H1 (cell line): ENCODE results near the gene USP12. TPM values are rescaled to one million over a fixed set of nuclear protein-coding genes. Genes with fewer than 3 reads are reported as not detected.

ENCODE experiments used
- BRCA1 ChIP-seq: IDR thresholded peaks from 2 replicates; pipeline ENCODE4 v1.6.1; 2012; ENCODE audit warnings: low read depth, low read length, improper control_type of control experiment
- CBX8 ChIP-seq: fragments of 300-800, 300-1000 bp; sonication (generic); IDR thresholded peaks from 2 replicates; pipeline ENCODE4 v1.7.1; 2016; ENCODE audit warnings: low read depth, low read length, borderline replicate concordance
- CEBPB ChIP-seq: IDR thresholded peaks from 2 replicates; pipeline ENCODE4 v1.6.1; 2012; ENCODE audit warnings: low read depth, low read length
- CREB1 ChIP-seq: IDR thresholded peaks from 2 replicates; pipeline ENCODE4 v1.6.1; 2012; ENCODE audit warnings: inconsistent platforms
- FOSL1 ChIP-seq: IDR thresholded peaks from 2 replicates; pipeline ENCODE4 v1.6.1; 2011; ENCODE audit warnings: mild to moderate bottlenecking, low read depth, low read length, moderate library complexity; ENCODE audit not compliant: insufficient read depth
- GABPA ChIP-seq: IDR thresholded peaks from 2 replicates; pipeline ENCODE4 v1.6.1; 2011; ENCODE audit warnings: mild to moderate bottlenecking, low read length, moderate library complexity, borderline replicate concordance; ENCODE audit not compliant: insufficient read depth
- HDAC2 ChIP-seq, 2 experiments: fragments of 300-600 bp in 1 of 2; sonication (generic) in 1 of 2; IDR thresholded peaks; 2 replicates each; pipeline ENCODE4 v1.6.1; 2011 to 2012; ENCODE audit warnings: low read depth in 2 of 2, low read length in 2 of 2, mild to moderate bottlenecking in 2 of 2, moderate library complexity in 2 of 2, borderline replicate concordance in 1 of 2, inconsistent platforms in 1 of 2
- JUND ChIP-seq: IDR thresholded peaks from 2 replicates; pipeline ENCODE4 v1.6.1; 2011; ENCODE audit warnings: mild to moderate bottlenecking, improper control_type of control experiment, low read length
- KDM1A ChIP-seq: fragments of 200-600, 300-600 bp; sonication (generic); IDR thresholded peaks from 2 replicates; pipeline ENCODE4 v1.7.1; 2016; ENCODE audit warnings: mild to moderate bottlenecking, low read length, borderline replicate concordance
- MAFK ChIP-seq: IDR thresholded peaks from 2 replicates; pipeline ENCODE4 v1.6.1; 2012; ENCODE audit warnings: low read depth, mild to moderate bottlenecking, improper control_type of control experiment, low read length
- RBBP5 ChIP-seq: IDR thresholded peaks from 2 replicates; pipeline ENCODE4 v1.7.1; 2012; ENCODE audit warnings: low read depth, mild to moderate bottlenecking, inconsistent platforms, low read length, moderate library complexity, borderline replicate concordance
- RNF2 ChIP-seq: fragments of 200-900, 300-1000 bp; sonication (generic); IDR thresholded peaks from 2 replicates; pipeline ENCODE4 v1.7.1; 2016; ENCODE audit warnings: borderline replicate concordance, low read depth, mild to moderate bottlenecking, antibody characterized with exemption, low read length; ENCODE audit not compliant: poor library complexity, severe bottlenecking; ENCODE audit errors: missing control alignments
- SIN3A ChIP-seq, 2 experiments: IDR thresholded peaks in 1 of 2; conservative IDR thresholded peaks in 1 of 2; 2 replicates each; pipeline ENCODE4 v1.6.1; 2011 to 2012; ENCODE audit warnings: low read length in 2 of 2, improper control_type of control experiment in 1 of 2, low read depth in 1 of 2, mild to moderate bottlenecking in 1 of 2
- SIRT6 ChIP-seq: IDR thresholded peaks from one replicate; pipeline ENCODE4 v1.7.1; 2012; ENCODE audit warnings: low read length, inconsistent platforms
- SIX5 ChIP-seq: IDR thresholded peaks from 2 replicates; pipeline ENCODE4 v1.6.1; 2011; ENCODE audit warnings: mild to moderate bottlenecking, low read depth, low read length
- SP1 ChIP-seq: IDR thresholded peaks from 2 replicates; pipeline ENCODE4 v1.6.1; 2011; ENCODE audit warnings: low read depth, low read length
- TBP ChIP-seq: IDR thresholded peaks from 2 replicates; pipeline ENCODE4 v1.6.1; 2011; ENCODE audit warnings: low read depth, low read length, improper control_type of control experiment
- TCF12 ChIP-seq: IDR thresholded peaks from 2 replicates; pipeline ENCODE4 v1.6.1; 2011; ENCODE audit warnings: low read depth, mild to moderate bottlenecking, low read length
- polyA plus RNA-seq, 7 experiments: library from polyadenylated mRNA; depleted of rRNA in 3 of 7; stranded (reverse) in 5 of 7; unstranded in 2 of 7; fragments of >200 nt in 5 of 7; fragments of 200-250 nt in 2 of 7; gene quantifications; 1 replicate in 5 of 7; 2 replicates in 1 of 7; 4 replicates in 1 of 7; pipeline versions ENCODE4 v1.2.1 to v1.2.3, GENCODE V29; 2011 to 2013; ENCODE audit warnings: missing spikeins in 2 of 7, mixed read lengths in 2 of 7
- total RNA-seq: library from RNA; stranded (reverse); fragmentation: NEBNext Ultra II Directional; extraction: Animal tissue kit (Norgen Biotek cat#: 25700); gene quantifications from 2 replicates; pipeline ENCODE4 v1.2.1, GENCODE V29; 2021
- TF ChIP-seq, protein P1 (sequence below): IDR thresholded peaks from 2 replicates; pipeline ENCODE4 v1.6.1; 2012; ENCODE audit warnings: low read length, inconsistent platforms
- TF ChIP-seq, protein P2 (sequence below): IDR thresholded peaks from 2 replicates; pipeline ENCODE4 v1.6.1; 2012; ENCODE audit warnings: inconsistent platforms
- TF ChIP-seq, protein P3 (sequence below): IDR thresholded peaks from 2 replicates; pipeline ENCODE4 v1.6.1; 2011; ENCODE audit warnings: low read length, improper control_type of control experiment

Gene USP12
- total and polyA plus RNA-seq, 2 of the 8 experiments (the other 6 are each of a cell fraction or from before 2014, with no cell fraction given), result 4.0 to 30.0 TPM

DNA sequence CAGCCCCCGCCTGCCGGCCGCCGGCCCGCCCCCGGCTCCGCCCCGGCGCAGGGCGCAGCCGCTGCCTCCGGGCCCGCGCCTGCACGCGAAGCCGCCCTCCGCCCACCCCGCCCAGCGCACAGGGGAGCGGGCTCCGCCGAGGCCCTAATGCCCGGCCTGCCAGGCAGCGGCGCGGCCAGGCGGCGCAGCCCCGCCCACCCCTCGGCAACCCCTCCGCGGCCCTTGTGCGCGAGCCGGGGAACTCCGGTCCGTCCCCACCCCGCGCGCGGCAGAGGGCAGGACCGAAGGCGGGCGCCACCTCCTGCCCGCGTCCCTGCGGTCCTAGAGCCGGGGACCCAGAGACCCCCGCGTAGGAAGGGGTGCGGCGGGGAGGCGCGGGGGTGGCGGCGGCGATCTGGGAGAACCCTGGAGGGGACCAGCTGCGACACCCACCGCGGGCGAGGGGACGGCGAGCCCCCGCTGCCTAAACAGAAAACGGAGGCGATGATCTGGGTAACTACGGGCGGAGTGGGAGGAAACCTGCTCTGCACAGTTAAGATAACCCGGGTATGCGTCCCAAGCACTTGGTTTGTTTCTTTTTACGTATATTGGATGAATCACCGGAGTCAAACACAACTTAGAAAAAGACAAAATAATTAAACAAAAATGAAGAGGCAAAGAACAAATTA is 350 bp upstream of the USP12 start (continued):
- TF ChIP-seq CBX8 (no peak), KDM1A (no peak), BRCA1 (no peak), SIRT6 (no peak), TBP (no peak), CREB1 (peak; percentile 35; the same call in 1 of the 2 replicates), SP1 (no peak), GABPA (peak; percentile 19; the same call in 1 of the 2 replicates), TCF12 (no peak), SIN3A (conservative IDR thresholded peaks at IDR 0.05 in 1 of 2, IDR thresholded peaks at IDR 0.05 in 1 of 2; ENCODE audit: low read depth in 1 of 2, low read length in 2 of 2) (peak; percentile 49 to 53; a peak in 1 of 4 replicates), SIX5 (no peak), CEBPB (no peak), RNF2 (no peak), RBBP5 (peak; percentile 65; the same call in 1 of the 2 replicates), FOSL1 (peak; percentile 89), JUND (no peak), HDAC2 (IDR thresholded peaks at IDR 0.05; ENCODE audit: borderline replicate concordance in 1 of 2, low read depth in 2 of 2, low read length in 2 of 2) (peak in 1 of 2 experiments; percentile 95; a peak in 1 of 4 replicates), MAFK (no peak)
- TF ChIP-seq, protein P1, sequence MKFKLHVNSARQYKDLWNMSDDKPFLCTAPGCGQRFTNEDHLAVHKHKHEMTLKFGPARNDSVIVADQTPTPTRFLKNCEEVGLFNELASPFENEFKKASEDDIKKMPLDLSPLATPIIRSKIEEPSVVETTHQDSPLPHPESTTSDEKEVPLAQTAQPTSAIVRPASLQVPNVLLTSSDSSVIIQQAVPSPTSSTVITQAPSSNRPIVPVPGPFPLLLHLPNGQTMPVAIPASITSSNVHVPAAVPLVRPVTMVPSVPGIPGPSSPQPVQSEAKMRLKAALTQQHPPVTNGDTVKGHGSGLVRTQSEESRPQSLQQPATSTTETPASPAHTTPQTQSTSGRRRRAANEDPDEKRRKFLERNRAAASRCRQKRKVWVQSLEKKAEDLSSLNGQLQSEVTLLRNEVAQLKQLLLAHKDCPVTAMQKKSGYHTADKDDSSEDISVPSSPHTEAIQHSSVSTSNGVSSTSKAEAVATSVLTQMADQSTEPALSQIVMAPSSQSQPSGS, result no peak
- TF ChIP-seq, protein P2, sequence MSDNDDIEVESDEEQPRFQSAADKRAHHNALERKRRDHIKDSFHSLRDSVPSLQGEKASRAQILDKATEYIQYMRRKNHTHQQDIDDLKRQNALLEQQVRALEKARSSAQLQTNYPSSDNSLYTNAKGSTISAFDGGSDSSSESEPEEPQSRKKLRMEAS, result peak; percentile 20; the same call in 1 of the 2 replicates
- TF ChIP-seq, protein P3, sequence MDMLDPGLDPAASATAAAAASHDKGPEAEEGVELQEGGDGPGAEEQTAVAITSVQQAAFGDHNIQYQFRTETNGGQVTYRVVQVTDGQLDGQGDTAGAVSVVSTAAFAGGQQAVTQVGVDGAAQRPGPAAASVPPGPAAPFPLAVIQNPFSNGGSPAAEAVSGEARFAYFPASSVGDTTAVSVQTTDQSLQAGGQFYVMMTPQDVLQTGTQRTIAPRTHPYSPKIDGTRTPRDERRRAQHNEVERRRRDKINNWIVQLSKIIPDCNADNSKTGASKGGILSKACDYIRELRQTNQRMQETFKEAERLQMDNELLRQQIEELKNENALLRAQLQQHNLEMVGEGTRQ, result no peak
